HG02938 (cell line): ENCODE measurements around the gene KCNMB1.

Source experiments
- ATAC-seq: cut with Tn5 transposase; IDR thresholded peaks from one replicate; pipeline ENCODE4 v1.9.1; 2021; ENCODE audit warnings: mild to moderate bottlenecking, moderate library complexity; ENCODE audit not compliant: unreplicated experiment

The KCNMB1 gene

GRCh38 chr5:170388818-170389549 lies at the start of gene KCNMB1:
TSS of gene KCNMB1 (minus strand) at chr5:170389367. CDS start at chr5:170385447, 3,920 bp downstream.
- no peak for ATAC-seq

DNA sequence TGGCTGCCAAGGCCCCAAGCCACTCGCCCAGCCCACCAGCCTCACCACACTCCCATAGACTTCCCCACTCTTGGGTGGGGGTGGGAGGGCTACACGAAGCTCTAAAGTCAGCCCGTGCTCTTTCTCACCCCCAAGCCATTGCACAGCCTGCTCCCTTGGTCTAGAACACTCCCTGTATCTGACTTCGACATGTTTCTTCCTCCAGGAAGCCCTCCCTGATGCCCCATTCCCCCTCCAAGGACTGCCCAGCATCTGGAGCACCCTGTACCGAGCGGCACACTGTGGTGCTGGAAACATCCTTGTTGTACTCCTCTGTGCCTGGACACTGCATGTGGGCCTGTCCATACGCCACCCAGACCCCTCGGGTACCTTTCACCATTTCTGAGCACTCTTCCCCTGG lies 49.4 kb upstream of the KCNMB1 start:
- no peak for ATAC-seq

- ATAC-seq = no peak
Observed at GRCh38 chr5:170437621-170438375, 48.6 kb upstream of the KCNMB1 start.

- ATAC-seq = no peak
Observed at GRCh38 chr5:170436335-170436734, 47.2 kb upstream of the KCNMB1 start.

DNA sequence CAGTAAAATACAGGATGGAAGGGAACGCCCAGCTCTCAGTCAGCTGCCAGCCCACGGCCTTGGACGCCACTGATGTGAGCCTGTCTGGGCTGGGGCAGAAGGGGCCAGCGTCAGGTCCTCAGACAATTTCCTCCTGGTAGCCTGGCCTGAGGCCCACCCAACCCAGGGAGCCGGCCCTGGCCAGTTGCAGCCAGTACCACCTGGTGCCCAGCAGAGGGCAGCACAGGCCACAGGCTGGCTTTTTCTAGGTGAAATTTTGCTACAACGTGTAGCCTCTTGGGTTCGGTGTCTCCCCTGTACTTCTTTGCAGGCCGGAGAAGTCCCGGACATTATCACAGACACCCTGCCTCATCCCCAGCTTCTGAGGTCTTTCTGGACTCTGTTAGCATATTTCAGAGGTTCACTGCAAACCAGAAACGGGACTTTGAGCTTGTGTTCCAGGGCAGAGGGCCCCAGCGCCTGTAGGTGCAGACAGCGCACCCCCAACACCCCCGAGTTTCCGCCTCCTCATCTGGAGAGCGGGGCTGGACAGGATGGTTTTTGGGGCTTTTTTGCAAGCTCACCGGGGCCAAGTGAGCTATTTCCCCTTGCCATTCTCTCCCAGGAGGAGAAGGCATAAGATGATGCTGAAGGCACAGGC lies 45.9 kb upstream of the KCNMB1 start:
- ATAC-seq = peak; percentile 82

GRCh38 chr5:170432669-170433068 lies 43.5 kb upstream of the KCNMB1 start:
- no peak for ATAC-seq

DNA sequence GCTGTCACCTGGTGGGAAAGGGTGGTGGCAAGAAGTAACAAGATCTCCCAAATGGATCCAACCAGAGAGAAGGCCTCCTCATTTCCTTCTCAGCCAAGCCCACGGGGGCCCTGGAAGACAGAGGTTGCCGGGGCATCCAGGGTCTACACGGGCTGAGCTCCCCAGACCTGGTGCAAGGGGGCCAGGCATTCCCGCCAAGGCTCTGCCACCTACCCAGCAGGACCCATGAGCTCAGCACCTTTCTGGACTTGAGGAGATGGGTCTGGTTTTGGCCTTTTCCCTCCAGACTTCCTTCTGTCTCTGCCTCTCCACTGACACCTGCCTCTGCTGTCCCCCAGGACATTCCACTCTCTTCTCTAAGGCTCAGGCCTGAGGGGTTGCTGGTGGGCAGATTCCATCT lies 42.4 kb upstream of the KCNMB1 start:
- no peak for ATAC-seq

DNA sequence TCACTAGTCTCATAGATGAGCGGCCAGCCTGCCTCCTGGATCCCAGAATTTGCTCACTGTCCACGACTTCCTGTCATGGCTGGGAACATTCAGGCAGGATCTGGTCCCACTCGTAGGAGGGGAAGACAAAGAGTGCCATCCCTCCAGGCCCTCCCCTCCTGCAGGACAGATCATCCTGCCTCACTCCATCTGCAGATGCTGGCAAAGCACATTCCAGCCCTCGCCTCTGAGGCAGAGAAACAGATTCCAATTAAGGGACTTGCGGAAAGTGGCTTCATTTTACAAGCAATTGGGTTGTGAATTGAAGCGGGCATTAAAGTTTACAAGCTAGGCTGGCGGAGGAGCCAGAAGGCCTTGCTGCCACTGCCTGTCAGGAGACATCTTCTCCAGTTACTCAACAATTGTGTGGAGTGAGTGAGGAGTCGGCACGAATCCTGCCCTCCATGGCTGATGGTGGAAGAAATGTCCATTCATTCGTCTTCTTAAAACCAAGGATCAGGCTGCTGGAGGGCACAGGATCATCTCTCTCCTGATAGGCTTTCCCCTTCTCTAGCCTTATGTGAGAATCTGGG lies 41.8 kb upstream of the KCNMB1 start:
- no peak for ATAC-seq

DNA sequence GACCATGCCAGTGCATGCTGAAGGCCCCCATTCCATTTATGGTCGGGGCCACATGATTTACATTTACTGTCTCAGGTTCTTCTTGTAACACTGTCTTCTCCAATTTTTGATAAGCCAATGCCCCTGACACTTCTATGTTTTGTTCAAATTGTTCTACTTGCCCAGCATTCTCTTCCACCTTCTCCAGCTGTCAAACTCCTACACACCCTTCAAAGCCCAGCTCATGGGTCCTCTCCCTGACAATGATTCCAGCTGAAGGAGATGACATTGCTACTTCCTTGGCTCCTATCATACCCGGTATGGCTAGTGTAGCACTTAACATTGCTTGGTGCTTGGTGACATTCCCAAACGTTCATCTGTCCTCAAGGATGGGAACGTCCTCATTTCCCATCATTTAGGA lies 41.1 kb upstream of the KCNMB1 start:
- no peak for ATAC-seq

- no peak for ATAC-seq
Observed at GRCh38 chr5:170429014-170429413, 39.8 kb upstream of the KCNMB1 start.

DNA sequence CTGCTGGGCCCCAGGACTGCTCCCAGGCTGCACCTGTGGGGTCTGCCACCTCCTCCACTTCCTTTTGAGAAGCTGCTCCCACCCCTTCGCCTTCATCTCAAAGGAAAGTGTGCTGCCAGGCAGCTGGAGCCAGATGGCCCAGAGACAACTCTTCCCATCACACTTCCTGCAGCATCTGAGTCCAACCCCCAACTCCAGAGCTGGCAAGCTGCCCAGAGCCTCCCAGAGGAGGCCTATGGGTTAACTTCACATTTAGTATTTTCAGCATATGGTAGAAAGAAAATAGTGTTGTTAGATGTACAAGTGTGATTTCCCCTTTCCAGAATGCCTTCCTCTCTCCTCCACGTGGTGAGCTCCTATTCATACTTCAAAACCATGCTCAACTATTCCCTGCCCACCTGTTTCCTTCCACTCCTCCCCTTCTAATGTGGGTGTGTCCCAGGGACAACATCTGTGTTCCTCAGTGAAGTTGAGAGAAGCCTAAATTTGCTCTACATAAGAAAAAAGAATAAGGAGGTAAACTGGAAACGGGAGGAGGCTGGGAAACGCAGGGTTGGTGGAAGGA lies 38.6 kb upstream of the KCNMB1 start:
- ATAC-seq = no peak

GRCh38 chr5:170426786-170427185 lies 37.6 kb upstream of the KCNMB1 start:
- no peak for ATAC-seq

DNA sequence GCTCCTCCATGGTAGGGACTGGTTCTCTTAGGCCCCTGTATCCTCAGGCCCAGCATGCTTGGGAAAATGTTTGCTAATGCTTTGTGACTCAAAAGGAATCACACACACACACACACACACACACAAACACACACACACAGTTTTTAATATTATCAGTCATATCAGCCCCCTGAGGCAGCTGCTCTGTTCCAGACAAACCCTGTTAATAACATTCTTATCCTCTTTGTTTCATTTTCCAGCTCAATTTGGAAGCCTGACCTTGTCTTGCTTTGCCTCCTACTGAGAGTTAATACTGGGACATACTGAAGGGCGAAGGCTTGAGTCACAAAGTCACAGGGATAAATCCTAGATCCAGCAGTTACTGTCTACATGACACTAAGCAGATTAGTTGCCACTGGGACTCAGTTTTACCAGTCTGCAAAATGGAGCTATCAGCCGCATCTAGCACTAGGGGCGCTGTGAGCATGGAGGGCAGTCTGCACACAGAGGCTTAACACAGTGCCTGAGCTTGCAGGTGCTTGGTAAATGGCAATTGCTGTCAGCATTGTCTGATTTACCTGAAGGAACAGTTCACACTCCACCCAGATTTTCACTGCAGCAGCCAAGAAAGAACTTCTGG lies 37.1 kb upstream of the KCNMB1 start:
- ATAC-seq = no peak

DNA sequence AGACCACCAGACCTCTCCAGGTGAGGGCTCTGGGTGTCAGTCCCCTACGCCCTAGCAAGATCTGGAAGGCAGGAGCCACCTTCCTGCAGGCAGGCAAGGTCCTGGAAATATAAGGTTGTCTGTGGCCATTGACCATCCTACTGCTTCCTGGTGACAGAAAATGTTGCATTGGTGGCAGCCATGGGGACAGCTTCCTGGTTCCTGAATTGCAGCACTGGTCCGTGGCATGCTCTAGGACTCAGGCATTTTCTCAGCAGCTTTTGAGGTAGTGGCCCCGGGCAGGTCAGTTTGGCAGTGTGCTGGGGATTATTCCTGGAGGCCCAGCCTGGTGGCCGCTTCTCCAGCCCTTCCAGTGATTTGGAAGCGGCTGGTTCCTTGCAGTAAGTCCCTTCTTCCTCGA lies 36.6 kb upstream of the KCNMB1 start:
- ATAC-seq = no peak

- no peak for ATAC-seq
Observed at GRCh38 chr5:170424629-170425028, 35.5 kb upstream of the KCNMB1 start.

- ATAC-seq = no peak
Observed at GRCh38 chr5:170423692-170424091, 34.5 kb upstream of the KCNMB1 start.

DNA sequence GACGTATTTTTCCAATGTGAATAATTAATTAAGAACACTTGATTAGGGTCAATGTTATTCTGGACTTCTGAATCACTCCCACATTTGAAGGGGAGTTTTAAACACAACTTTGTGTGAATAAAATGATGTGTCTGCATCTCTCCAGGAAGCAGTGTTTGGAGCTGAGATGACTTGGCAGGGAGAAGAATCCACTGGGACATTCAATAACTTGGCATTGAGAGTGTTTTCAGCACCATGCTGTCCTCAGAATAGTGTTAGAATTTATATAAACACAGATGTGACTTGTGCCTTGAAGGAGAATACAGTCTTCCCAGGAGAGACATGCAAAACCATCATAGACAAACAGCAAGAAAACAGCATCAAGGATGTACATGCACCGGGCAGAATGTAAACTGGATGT lies 32.7 kb upstream of the KCNMB1 start:
- ATAC-seq = no peak

DNA sequence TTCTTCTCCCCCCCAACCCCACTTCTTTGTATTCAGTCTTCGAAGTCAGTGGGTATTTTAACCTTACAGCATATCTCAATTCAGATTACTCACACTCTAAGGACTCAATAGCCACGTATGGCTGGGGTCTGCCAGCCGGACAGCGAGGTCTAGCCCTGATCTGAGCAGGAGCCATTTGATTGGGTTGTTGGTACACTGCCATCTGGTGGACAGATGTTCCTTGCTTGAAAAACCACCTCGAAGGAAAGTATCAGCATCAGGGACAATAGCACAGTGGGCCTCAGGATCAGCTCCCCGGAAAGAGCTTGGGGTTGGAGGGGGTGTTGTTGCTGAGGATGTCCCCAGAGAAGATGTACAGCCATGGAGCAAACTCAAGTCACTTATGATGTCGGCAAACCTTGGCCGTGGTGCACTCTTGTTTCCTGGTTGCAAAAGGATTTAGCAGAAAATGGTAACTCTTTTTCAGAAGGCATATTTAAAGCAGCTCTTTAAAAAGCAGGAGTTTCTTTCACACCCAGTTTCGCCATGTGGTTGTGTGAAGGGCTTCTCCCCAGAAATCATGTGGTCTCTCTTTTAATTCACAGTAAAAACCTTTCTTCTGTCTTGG lies 31.7 kb upstream of the KCNMB1 start:
- ATAC-seq = peak; percentile 52

GRCh38 chr5:170419643-170420042 lies 30.5 kb upstream of the KCNMB1 start:
- no peak for ATAC-seq

DNA sequence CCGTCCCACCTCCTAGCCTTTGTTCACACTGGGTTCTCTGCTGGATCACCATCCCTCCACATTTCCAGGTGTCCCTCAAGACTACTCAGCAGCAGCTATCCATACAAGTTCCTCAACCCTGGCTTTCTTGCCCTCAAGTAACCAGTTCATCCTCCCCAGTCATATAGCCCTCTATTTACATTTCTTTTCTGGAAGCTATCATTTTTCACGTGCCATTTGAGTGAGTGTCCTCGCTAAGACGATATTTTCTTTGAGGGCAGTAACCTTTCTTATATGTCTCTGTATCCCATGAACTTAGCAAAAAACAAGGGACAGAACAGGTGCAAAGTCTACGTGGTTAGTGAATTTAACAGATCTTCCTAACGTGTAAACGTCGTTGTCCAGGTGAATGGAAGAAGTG lies 29.6 kb upstream of the KCNMB1 start:
- ATAC-seq = no peak
